ENCODE measurements around the gene ASB9.

The ASB9 gene

GRCh38 chrX:15269120-15269519 is 763 bp downstream of the ASB9 start:
- H3K9me3 ChIP-seq (ENCODE audit: low read depth, low read length): no peaks in the 10 kb centered on the region
- no peak for TF ChIP-seq FOXP2 (optimal IDR thresholded peaks at IDR 0.05; ENCODE audit: control extremely low read depth, extremely low read length, insufficient read depth)
- TF ChIP-seq EZH2 (IDR thresholded peaks at IDR 0.05): no peak
- TF ChIP-seq POLR2AphosphoS5 (IDR thresholded peaks at IDR 0.05; ENCODE audit: borderline replicate concordance, low read depth, low read length): no peak
- no peak overlapping the region for H3K9ac ChIP-seq (ENCODE audit: insufficient read length)
- H3K27ac ChIP-seq: no peak overlapping the region
- H3K36me3 ChIP-seq (ENCODE audit: insufficient read depth, low read length): no peaks in the 10 kb centered on the region
- H3K4me3 ChIP-seq: no peak overlapping the region
- no peak for DNase-seq (ENCODE audit: low read depth, low spot score)

DNA sequence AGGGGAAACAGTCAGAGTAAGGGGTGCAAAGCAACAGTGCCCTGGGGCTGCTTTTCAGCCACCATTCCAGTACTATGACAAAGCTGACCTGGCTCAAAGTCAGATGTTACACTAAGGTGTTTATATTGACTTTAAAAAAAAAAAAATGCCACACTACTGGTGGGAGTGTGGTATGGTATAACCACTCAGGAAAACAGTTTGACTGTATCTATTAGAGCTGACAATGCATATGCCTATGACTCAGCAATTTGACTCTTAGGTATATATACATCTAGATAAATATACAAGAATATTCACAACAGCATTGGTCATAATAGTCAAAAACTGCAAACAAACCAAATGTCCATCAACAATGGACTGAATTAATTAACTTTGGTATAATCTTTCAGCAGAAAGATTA is 15.0 kb downstream of the ASB9 start:
- no peak for DNase-seq (ENCODE audit: low read depth, low spot score)
- Histone ChIP-seq H3K9me3 (ENCODE audit: low read depth, low read length) (no peaks in the 10 kb centered on the region), H3K27ac (no peak overlapping the region), H3K36me3 (ENCODE audit: insufficient read depth, low read length) (no peaks in the 10 kb centered on the region), H3K4me3 (no peak overlapping the region), H3K9ac (ENCODE audit: insufficient read length) (no peak overlapping the region)
- TF ChIP-seq FOXP2 (optimal IDR thresholded peaks at IDR 0.05; ENCODE audit: control extremely low read depth, extremely low read length, insufficient read depth) (no peak), POLR2AphosphoS5 (IDR thresholded peaks at IDR 0.05; ENCODE audit: borderline replicate concordance, low read depth, low read length) (no peak), EZH2 (IDR thresholded peaks at IDR 0.05) (no peak)

DNA sequence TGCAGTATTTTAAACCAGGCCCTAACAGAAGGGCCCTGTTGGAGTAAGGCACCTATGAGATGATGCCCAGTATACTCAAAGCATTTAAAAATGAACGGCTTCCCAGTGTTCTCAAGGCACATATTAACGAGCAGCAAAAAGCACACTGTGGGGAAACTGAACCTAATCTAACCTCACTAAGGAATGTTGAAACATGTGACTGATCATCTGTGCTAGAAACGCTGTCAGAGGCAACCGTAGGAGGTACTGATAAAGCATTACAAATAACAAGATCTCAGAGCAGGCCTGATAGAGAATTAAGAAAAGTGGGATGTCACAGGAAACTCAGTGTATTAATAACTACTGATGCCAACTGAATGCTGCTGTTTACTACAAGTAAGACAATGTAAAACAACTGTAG is 24.0 kb downstream of the ASB9 start:
- H3K9ac ChIP-seq (ENCODE audit: insufficient read length): no peak overlapping the region
- H3K27ac ChIP-seq: no peak overlapping the region
- no peak overlapping the region for H3K4me3 ChIP-seq
- DNase-seq (ENCODE audit: low read depth, low spot score): no peak
- H3K9me3 ChIP-seq (ENCODE audit: low read depth, low read length): no peaks in the 10 kb centered on the region
- no peaks in the 10 kb centered on the region for H3K36me3 ChIP-seq (ENCODE audit: insufficient read depth, low read length)
- TF ChIP-seq FOXP2 (optimal IDR thresholded peaks at IDR 0.05; ENCODE audit: control extremely low read depth, extremely low read length, insufficient read depth): no peak
- no peak for TF ChIP-seq POLR2AphosphoS5 (IDR thresholded peaks at IDR 0.05; ENCODE audit: borderline replicate concordance, low read depth, low read length)
- TF ChIP-seq EZH2 (IDR thresholded peaks at IDR 0.05): no peak

GRCh38 chrX:15244421-15244820 is 25.5 kb downstream of the ASB9 start:
- no peak overlapping the region for H3K9ac ChIP-seq (ENCODE audit: insufficient read length)

GRCh38 chrX:15242899-15243555 is 26.9 kb downstream of the ASB9 start:
- Histone ChIP-seq H3K9ac (ENCODE audit: insufficient read length) (no peak overlapping the region), H3K36me3 (ENCODE audit: insufficient read depth, low read length) (no peaks in the 10 kb centered on the region), H3K4me3 (no peak overlapping the region), H3K27ac (no peak overlapping the region), H3K9me3 (ENCODE audit: low read depth, low read length) (no peaks in the 10 kb centered on the region)
- peak; percentile 18 for DNase-seq (ENCODE audit: low read depth, low spot score)
- TF ChIP-seq EZH2 (IDR thresholded peaks at IDR 0.05) (no peak), POLR2AphosphoS5 (IDR thresholded peaks at IDR 0.05; ENCODE audit: borderline replicate concordance, low read depth, low read length) (no peak), FOXP2 (optimal IDR thresholded peaks at IDR 0.05; ENCODE audit: control extremely low read depth, extremely low read length, insufficient read depth) (no peak)

More at GRCh38 chrX:15244421-15244820, 25.5 kb downstream of the ASB9 start:
- Histone ChIP-seq H3K36me3 (ENCODE audit: insufficient read depth, low read length) (no peaks in the 10 kb centered on the region), H3K27ac (no peak overlapping the region), H3K4me3 (no peak overlapping the region), H3K9me3 (ENCODE audit: low read depth, low read length) (no peaks in the 10 kb centered on the region)
- TF ChIP-seq FOXP2 (optimal IDR thresholded peaks at IDR 0.05; ENCODE audit: control extremely low read depth, extremely low read length, insufficient read depth): no peak
- no peak for TF ChIP-seq POLR2AphosphoS5 (IDR thresholded peaks at IDR 0.05; ENCODE audit: borderline replicate concordance, low read depth, low read length)
- no peak for TF ChIP-seq EZH2 (IDR thresholded peaks at IDR 0.05)
- DNase-seq (ENCODE audit: low read depth, low spot score): no peak

GRCh38 chrX:15241301-15241700 is 28.6 kb downstream of the ASB9 start:
- no peaks in the 10 kb centered on the region for H3K9me3 ChIP-seq (ENCODE audit: low read depth, low read length)
- H3K36me3 ChIP-seq (ENCODE audit: insufficient read depth, low read length): no peaks in the 10 kb centered on the region
- no peak for DNase-seq (ENCODE audit: low read depth, low spot score)
- no peak overlapping the region for H3K9ac ChIP-seq (ENCODE audit: insufficient read length)
- no peak overlapping the region for H3K4me3 ChIP-seq
- no peak for TF ChIP-seq FOXP2 (optimal IDR thresholded peaks at IDR 0.05; ENCODE audit: control extremely low read depth, extremely low read length, insufficient read depth)
- TF ChIP-seq POLR2AphosphoS5 (IDR thresholded peaks at IDR 0.05; ENCODE audit: borderline replicate concordance, low read depth, low read length): no peak
- no peak for TF ChIP-seq EZH2 (IDR thresholded peaks at IDR 0.05)
- H3K27ac ChIP-seq: no peak overlapping the region

GRCh38 chrX:15240414-15240813 is 29.5 kb downstream of the ASB9 start:
- Histone ChIP-seq H3K36me3 (ENCODE audit: insufficient read depth, low read length) (no peaks in the 10 kb centered on the region), H3K4me3 (no peak overlapping the region), H3K9me3 (ENCODE audit: low read depth, low read length) (no peaks in the 10 kb centered on the region), H3K9ac (ENCODE audit: insufficient read length) (no peak overlapping the region), H3K27ac (no peak overlapping the region)
- DNase-seq (ENCODE audit: low read depth, low spot score): no peak
- TF ChIP-seq EZH2 (IDR thresholded peaks at IDR 0.05): no peak
- TF ChIP-seq POLR2AphosphoS5 (IDR thresholded peaks at IDR 0.05; ENCODE audit: borderline replicate concordance, low read depth, low read length): no peak
- no peak for TF ChIP-seq FOXP2 (optimal IDR thresholded peaks at IDR 0.05; ENCODE audit: control extremely low read depth, extremely low read length, insufficient read depth)

DNA sequence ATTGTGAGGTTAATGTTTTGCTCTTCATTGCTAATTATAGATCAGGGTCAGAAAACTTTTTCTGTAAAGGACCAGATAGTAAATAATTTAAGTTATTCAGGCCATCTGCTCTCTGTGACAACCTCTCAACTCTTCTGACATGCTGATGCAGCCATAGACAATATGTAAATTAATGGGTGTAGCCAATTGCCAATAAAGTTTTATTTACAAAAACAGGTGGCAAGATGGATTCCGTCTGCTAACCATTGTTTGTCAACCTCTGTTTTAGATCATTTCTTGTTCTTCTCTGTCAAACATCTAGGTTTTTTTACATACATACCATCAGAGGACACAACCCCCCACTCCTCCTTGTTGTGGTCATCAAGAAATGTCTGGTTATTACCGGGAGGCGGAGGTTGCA is 33.7 kb downstream of the ASB9 start:
- no peaks in the 10 kb centered on the region for H3K36me3 ChIP-seq (ENCODE audit: insufficient read depth, low read length)
- no peak overlapping the region for H3K27ac ChIP-seq
- H3K9ac ChIP-seq (ENCODE audit: insufficient read length): no peak overlapping the region
- DNase-seq (ENCODE audit: low read depth, low spot score): no peak
- TF ChIP-seq FOXP2 (optimal IDR thresholded peaks at IDR 0.05; ENCODE audit: control extremely low read depth, extremely low read length, insufficient read depth) (no peak), POLR2AphosphoS5 (IDR thresholded peaks at IDR 0.05; ENCODE audit: borderline replicate concordance, low read depth, low read length) (no peak), EZH2 (IDR thresholded peaks at IDR 0.05) (no peak)
- no peaks in the 10 kb centered on the region for H3K9me3 ChIP-seq (ENCODE audit: low read depth, low read length)
- H3K4me3 ChIP-seq: no peak overlapping the region

GRCh38 chrX:15235001-15235400 is 34.9 kb downstream of the ASB9 start:
- no peak for DNase-seq (ENCODE audit: low read depth, low spot score)
- H3K9me3 ChIP-seq (ENCODE audit: low read depth, low read length): no peaks in the 10 kb centered on the region
- H3K4me3 ChIP-seq: no peak overlapping the region
- no peak overlapping the region for H3K9ac ChIP-seq (ENCODE audit: insufficient read length)
- H3K36me3 ChIP-seq (ENCODE audit: insufficient read depth, low read length): no peaks in the 10 kb centered on the region
- H3K27ac ChIP-seq: no peak overlapping the region
- TF ChIP-seq POLR2AphosphoS5 (IDR thresholded peaks at IDR 0.05; ENCODE audit: borderline replicate concordance, low read depth, low read length): no peak
- no peak for TF ChIP-seq FOXP2 (optimal IDR thresholded peaks at IDR 0.05; ENCODE audit: control extremely low read depth, extremely low read length, insufficient read depth)
- no peak for TF ChIP-seq EZH2 (IDR thresholded peaks at IDR 0.05)
